ENCODE data around the gene NLK.

The NLK gene

DNA sequence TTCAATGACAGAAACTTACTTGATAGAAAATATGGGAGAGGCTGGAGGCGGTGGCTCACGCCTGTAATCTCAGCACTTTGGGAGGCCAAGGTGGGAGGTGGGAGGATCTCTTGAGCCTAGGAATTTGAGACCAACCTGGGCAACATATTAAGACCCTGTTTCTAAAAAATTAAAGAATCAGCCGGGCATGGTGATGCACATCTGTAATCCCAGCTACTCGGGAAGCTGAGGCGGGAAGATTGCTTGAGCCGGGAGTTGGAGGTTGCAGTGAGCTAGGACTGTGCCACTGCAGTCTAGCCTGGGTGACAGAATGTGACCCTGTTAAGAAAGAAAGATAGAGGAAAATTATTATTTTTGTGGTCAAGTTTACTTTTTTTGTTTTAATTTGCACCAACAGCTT is 2.1 kb upstream of the NLK start:
- DNase-seq (ENCODE audit: low spot score): no peak

DNA sequence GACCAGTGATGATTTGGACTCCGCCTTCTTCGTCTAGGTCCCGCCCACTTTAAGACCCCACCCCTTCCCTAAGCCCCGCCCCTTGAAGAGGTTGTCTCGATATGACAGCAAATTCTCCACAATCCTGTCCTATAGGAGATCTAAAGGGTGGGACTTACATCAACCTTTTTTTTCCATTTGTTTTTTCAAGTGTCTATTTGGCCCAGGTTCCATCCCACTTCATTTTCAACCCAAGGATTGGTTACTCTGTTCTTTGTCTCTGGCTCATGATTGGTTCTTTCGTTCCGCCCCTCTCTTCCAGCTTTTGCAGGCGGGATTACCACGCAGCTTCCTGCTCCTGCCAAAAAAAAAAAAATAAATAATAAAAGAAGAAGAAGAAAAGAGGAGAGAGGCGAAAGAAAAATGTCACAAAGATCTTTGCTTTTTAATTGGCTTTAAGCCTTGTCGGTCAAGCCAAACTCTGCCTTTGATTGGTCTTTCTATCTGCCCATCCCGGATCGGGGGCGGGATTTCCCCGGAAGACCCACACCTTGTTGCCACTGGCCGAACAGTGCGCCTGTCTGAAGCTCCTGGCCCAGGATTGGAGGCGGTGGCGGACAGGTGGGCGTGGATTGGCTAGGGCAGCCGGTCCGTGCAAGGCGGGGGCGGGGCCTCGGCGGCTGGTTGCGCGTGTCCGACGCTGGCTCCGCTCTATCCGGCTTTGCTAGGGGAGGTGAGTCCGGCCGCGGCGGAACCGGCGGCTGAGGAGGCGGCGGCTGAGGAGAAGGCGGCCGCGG is 1.2 kb upstream of the NLK start:
- peak; percentile 99 for DNase-seq (ENCODE audit: low spot score)

DNA sequence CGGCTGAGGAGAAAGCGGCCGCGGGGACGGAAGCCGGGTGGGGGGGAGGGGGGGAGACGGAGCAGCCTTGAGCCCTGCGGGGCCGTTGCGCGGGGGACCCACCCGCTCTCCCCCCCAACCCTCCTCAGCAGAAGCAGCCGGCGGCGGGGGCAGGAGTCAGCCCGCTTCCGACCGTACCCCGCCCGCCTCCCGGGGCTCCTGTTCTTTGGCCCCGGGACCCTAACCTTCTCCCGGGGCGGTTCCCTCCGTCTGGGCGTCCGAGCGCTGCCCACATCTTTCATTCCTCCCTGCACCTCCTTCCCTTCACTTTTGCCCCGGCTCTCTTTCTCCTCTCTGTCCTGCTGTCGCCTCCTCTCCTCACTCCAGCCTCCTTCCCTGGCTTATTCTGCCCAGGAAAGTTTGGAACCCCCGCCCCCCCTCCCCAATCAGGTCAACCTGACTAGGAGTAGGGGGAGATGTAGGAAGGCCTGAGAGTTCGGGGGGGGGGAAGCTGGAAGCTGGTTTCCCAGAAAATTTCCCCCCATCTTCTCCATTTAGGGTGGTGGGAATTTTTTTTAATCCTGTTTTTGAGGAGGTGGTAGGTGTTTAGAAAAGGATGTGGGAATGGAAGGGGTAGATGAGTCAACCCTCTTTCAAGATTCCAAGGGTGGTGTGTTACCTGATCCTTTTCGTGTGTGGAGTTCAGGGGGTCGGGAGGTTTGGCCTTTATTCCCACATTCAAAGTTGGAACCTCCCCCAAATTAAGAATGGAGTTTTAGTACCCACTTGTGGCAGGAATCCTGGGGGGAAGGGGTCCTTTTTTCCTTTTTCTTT is 427 bp upstream of the NLK start:
- peak; percentile 21 for DNase-seq (ENCODE audit: low spot score)

DNA sequence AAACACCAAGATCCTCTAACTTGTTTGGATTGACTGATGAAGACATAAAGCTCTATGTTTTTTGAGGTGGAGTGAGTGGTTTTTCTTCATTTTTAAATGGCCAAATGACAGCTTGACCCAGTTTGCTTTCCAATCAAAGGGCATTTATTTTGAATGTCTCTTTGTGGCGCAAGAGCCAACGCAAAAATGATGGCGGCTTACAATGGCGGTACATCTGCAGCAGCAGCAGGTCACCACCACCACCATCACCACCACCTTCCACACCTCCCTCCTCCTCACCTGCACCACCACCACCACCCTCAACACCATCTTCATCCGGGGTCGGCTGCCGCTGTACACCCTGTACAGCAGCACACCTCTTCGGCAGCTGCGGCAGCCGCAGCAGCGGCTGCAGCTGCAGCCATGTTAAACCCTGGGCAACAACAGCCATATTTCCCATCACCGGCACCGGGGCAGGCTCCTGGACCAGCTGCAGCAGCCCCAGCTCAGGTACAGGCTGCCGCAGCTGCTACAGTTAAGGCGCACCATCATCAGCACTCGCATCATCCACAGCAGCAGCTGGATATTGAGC is 329 bp downstream of the NLK start:
- no peak for DNase-seq (ENCODE audit: low spot score)

DNA sequence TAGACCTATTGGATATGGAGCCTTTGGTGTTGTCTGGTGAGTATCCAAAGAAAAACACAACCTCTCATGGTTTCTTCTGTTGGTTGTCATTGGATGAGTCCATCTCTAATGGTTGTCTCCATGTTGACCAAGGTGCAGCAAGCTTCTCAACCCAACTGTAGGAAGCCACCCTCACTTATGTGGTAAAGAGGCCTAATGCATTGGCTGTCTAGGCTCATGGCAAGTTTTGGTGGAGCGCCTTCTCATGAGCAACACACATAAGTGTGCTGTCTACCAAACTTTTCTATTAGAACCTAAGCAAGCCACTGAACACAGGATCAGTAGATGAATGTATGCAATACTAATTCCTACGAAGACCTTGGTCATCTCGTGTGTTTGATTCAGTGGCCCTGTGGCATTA is 819 bp downstream of the NLK start:
- DNase-seq (ENCODE audit: low spot score): no peak

DNA sequence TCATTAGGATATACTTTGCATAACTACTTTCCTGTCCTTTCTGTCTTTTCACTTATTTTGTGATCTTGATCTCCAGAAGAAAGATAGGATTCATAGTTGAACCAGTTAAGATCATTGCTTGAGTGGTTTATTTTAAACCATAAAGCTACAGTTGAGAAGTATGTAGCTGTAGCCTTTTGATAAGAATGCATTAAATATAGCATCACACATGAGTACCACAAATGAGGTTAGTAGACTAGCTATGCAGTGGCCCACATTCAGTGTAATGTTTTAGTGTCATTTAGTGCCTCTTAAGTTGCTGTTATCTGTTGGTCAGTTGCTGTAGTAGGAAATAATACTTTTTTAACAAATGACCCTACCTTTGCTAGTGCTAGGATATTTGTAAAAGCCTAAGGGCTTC is 1.3 kb downstream of the NLK start:
- peak; percentile 24 for DNase-seq (ENCODE audit: low spot score)

DNA sequence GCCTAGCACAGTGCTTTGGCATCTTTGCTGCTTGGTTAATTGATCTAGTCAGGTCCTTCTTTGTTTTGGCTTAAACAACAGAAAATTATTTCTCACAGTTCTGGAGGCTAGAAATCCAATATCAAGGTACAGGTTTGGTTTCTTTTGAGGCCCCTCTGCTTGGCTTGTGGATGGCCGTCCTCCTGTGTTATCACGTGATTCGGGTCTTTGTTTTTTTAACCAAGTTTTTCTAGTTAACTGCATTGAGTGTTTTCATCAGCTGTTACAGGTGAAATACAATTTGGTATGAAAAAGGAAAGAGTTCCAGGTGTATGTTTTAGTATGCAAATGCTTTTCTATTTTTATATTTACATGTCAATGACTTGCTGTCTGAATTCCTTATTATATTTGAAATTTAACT is 2.8 kb downstream of the NLK start:
- no peak for DNase-seq (ENCODE audit: low spot score)

DNA sequence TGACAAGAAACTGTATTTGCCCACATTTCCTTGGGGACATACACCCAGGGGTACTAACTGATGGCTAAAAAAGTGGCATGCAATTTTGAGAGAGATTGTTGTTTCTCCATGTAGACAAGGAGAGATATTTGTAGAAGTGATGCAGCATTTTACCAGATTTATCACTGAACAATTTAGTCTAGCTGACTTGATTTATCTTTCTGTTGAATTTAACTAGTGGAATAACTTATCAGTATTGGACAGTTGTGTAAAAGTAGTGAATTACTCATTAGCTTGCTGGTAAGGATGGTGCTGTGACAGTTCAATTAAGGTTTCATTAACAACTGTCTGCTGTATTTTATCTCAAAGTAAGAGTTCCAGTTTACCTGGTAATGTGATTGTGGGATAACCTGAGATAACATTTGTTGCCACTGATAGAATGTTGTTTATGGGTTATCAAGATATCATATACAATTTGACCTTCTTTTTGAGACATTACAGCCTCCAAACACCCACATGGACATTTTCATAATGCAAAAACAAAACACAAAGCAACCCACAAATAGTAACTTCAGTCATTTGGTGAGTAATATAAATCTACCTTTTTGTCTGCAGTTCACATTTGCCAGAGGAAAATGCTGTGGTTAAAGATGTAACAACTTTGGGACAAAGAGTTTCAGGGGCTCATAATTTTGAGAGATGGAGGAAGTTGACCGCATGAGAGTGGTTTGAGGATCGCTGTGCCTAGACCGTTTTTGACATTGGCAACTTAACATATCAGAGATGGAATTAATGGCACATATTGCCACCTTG is 3.8 kb downstream of the NLK start:
- no peak for DNase-seq (ENCODE audit: low spot score)

DNA sequence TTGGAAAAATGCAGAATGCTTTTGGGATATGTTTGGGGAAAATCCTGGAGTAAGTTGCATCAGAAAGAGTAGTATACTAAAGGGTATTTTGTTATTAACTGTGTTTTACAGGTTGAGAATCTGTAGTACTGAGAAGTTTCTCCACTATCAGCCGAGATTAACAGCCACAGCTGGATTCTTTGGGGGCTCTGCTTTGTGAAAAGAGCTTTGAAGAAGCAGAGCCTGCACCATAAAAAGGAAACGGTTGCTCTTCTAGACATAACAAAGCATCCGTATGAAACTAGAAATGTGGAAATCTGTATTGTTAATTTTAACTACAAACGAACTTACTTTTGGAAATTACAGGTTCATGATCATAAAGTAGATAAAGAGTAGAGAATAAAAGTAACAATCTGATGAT is 5.3 kb downstream of the NLK start:
- DNase-seq (ENCODE audit: low spot score): no peak

DNA sequence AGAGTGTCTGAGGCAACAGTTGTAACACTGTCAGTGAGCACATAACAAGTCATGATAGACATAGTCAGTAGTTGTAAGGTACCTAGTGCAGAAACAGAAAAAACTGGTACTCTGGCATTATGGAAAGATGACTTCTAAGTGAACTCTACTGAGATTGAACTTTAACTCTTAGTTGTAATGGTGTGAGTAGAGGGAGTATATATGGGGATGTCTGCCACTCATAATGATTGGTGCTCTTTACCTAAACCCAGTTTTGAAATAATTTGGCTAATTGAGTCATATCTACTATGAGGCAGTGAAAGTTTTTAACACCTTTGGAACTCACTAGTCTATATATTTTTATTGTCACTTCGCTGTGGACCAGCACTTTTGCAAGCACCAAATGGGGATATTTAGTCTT is 6.6 kb downstream of the NLK start:
- no peak for DNase-seq (ENCODE audit: low spot score)

DNA sequence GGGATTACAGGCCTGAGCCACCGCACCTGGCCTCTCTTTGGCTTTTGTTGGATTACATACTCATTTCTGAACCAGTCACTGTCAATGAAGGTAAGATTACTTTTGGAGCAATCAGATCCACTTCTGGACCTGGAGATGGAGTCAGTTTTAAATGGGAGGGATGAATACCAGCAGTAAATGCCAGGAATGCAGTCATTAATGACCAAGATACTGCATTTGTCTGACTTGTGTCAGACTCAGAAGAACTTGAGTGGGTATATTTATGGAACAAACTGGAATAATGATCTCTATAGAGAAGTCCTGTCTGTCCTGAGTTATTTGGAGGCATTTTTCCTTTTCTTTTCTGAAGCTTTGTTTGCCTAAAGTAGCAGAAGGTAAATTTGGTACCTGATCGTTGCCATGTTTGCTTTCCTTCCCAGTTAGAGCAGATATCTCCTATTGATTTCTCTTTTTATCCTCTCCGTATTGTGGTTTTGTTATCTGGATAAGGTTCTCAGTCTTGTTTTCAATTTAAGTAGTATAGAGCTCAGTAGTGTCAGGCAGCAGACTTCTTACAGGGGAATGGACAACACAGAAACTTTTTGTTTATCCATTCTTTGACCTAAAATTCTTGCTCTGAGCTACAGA is 10.7 kb downstream of the NLK start:
- no peak for DNase-seq (ENCODE audit: low spot score)

DNA sequence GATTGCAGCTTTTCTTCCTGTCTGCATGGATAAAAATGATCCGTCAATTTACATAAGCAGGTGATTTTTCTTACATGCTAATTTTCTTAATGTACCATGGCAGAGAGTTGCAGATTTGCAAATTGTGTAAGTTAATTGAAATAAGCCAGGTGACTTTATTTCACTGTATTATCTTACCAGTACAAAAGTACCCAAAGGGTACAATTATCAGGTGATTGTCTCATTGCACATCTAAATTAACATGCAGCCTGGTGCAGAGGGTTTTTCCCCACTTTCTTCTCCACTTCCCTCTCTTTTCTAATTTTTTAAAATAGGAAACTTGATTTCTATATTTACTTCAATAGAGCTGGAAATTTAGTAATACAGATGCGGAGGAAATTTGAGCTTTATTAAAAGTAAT is 11.2 kb downstream of the NLK start:
- DNase-seq (ENCODE audit: low spot score): no peak

DNA sequence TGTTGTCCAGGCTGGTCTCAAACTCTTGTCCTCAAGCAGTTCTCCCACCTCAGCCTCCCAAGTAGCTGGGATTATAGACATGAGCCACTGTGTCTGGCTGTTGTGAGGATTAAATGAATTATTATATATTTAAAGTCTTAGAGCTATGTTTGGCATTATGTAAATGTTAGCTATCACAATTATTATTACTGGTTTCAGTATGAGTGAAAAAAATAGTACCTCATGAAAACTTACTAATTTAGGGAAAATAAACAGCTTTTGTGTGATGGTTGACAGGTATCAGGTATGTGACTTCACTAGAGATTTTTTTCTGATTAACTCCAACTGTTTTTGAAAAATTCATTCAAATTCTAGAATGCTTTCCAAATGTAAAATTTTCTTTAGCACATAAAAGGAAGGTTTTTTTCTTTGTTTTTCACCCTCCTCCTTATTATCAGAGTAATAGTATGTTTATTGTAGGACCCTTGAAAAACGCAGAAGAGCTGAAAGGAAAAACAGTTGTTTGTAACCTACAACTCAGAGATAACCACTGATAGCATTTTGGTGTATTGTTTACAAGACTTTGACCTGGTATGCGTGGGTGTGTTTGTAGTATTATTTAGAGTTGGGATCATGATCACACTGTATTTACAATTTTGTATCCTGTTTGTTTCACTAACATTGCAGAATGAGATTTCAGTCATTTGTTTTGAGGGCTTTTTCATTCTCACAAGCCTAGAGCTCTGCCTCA is 13.2 kb downstream of the NLK start:
- DNase-seq (ENCODE audit: low spot score): no peak

DNA sequence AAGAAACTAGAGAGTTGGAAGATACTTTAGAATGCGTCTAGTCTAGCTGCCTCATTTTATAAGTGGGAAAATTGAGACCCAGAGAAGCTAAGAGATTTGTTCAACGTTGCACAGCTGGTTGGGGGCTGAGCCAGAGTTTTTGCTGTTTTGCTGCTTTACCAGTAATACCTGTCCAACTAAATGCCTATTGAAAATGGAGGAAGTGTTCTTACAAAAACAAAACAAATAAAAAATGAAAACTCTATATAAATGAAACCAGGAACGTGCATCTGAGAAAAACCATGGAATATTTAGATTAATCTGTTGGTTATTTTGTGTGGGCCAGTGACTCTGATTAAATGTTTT is 13.8 kb downstream of the NLK start:
- DNase-seq (ENCODE audit: low spot score): no peak

DNA sequence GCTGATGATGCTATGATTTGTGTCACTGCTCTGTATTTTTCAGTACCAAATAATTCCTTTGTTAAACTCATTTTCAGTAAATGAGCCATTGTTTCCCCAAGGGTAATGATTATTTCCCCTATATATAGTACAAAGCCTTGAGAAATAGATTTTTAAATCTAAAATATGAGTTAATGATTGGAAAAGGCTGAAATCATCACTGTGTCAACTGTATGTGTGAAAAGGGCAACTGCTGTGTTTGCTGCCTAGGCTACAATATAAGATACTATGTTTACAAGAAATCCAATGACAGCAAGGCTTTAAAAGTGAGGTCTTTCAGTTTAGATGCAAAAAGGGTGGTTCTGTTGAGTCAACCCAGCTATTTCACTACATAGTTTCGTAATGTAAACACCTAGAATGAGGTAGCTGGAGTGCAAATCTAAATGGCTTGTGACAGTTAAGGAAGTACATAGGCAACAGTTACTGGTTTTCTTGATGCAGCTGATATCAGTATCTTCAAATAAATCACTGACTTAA is 15.3 kb downstream of the NLK start:
- DNase-seq (ENCODE audit: low spot score): no peak

DNA sequence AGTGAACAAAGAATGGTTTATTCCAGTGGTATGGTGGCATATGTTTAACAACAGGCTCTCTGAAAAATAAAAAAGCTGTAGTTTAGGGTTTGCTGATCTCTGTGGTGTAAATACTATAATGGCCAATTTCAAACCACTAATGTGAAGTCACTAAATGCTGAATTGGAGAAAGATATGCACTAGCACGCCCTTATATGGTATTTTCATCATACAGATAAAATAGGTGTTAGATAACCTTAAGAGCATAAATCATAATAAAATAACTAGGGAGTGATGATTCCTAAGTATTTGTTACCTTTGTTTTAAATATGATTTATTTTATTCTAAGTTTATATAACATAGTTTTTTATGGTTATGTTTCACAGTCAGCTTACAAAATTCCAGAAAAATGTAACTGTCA is 17.2 kb downstream of the NLK start:
- DNase-seq (ENCODE audit: low spot score): no peak

DNA sequence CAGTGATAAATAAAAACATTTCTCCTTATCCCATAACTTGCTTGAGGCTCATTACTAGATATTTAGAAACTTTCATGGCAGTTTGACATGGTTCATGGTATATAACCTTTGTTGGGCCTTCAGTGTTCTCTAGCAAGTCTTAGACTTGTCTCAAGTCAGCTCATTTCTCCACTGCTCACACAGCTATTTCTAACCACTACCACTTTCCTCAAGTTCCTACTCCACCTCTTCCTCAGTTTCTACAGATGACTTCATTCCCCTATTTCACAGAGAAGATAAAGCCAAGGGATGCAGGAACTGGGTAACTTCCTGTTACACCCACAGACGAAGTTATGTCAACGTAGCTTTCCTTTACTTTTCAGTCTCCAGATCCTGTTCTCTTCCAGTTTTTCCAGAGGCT is 23.2 kb downstream of the NLK start:
- DNase-seq (ENCODE audit: low spot score): no peak

DNA sequence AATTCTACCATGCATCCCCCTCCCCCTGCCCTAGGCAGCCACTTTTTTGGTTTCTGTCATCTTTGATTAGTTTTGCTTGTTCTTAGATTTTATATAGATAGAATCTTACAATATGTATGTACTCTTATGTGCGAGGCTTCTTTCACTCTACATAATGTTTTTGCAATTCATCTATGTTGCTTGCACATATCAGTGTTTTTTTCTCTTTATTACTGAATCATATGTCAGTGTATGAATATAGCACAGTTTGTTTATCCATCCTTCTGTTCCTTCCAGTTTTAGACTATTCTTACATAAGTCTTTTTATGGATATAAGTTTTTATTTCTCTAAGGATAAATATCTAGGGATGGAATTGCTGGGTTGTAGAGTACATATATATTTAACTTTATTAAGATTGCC is 26.6 kb downstream of the NLK start:
- no peak for DNase-seq (ENCODE audit: low spot score)

DNA sequence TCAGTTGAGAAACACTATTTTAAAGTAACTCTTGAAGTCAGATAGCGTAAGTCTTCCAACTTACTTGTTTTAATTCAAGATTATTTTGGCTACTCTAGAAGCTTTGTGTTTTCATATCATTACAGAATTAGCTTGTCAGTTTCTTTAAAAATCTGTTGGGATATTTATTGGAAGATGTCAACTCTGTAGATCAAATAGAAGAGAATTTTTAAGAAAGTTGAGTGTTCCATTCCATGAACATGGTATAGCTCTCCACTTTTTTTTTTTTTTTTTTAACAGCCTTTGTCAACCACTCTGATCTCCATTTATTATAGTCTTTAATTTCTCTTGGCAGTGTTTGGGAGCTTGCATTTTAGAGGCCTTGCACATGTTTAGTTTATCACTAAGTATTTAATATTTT is 28.7 kb downstream of the NLK start:
- no peak for DNase-seq (ENCODE audit: low spot score)

DNA sequence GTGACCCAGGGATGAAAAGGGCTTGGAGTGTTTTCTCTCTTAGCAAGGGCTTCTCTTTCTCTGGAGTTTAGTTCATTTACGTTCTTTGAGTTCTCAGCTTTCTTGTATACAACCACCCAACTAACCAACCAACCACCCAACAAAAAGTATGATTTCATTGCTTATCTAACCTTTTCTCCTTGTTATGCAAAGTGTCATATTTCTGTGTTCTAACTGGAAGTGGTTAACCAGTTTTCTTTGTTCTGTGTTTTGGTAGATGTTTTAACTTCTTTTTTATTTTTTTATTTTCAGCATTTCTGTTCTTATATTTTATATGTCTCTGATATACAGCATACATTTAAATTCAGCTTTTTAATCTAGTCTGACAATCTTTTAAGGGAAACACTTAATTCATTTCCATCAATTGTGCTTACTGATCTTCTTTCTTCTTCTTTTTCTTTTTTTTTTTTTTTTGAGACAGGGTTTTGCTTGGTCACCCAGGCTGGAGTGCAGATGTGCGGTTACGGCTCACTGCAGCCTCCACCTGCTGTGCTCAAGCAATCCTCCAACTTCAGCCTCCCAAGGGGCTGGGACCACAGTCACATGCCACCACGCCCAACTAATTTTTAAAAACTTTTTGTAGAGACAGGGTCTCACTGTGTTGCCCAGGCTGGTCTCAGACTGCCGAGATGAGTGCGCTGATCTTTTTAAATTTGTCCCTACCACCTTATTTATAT is 29.6 kb downstream of the NLK start:
- no peak for DNase-seq (ENCODE audit: low spot score)
